MM.1S (cell line): ENCODE data around the gene TBC1D2.

Source experiments
- DNase-seq: peaks from one replicate; pipeline ENCODE4 v3.0.0-alpha.2; 2015
- H2AFZ ChIP-seq: fragments of 300-600 bp; sonication (generic); 2 replicates; pipeline ENCODE4 v1.6.0; 2016; ENCODE audit warnings: antibody characterized with exemption, low read length
- H3F3A ChIP-seq: fragments of 300-600 bp; sonication (generic); 2 replicates; pipeline ENCODE4 v1.6.1; 2016; ENCODE audit warnings: mild to moderate bottlenecking, antibody characterized with exemption, low read length, moderate library complexity, mixed read lengths; ENCODE audit not compliant: insufficient read depth
- H3K27ac ChIP-seq: fragments of 300-600 bp; sonication (generic); 2 replicates; pipeline ENCODE4 v1.5.1; 2016; ENCODE audit warnings: mild to moderate bottlenecking, low read length
- H3K27me3 ChIP-seq: fragments of 300-600 bp; sonication (generic); replicated peaks from 2 replicates; pipeline ENCODE4 v1.6.0; 2016; ENCODE audit warnings: low read length; ENCODE audit not compliant: insufficient read depth
- H3K36me3 ChIP-seq: fragments of 300-600 bp; sonication (generic); replicated peaks from 2 replicates; pipeline ENCODE4 v1.6.1; 2016; ENCODE audit warnings: mild to moderate bottlenecking, low read length, mixed read lengths; ENCODE audit not compliant: insufficient read depth
- H3K4me1 ChIP-seq: fragments of 300-600 bp; sonication (generic); 2 replicates; pipeline ENCODE4 v1.6.1; 2016; ENCODE audit warnings: low read length, mixed read lengths
- H3K4me2 ChIP-seq: fragments of 300-600 bp; sonication (generic); 2 replicates; pipeline ENCODE4 v1.6.0; 2016; ENCODE audit warnings: low read depth, low read length
- H3K4me3 ChIP-seq: fragments of 300-600 bp; sonication (generic); 2 replicates; pipeline ENCODE4 v1.5.1; 2016; ENCODE audit warnings: low read length, mixed read lengths
- H3K79me2 ChIP-seq: fragments of 300-600 bp; sonication (generic); 2 replicates; pipeline ENCODE4 v1.6.1; 2016; ENCODE audit warnings: mixed run types, low read length, mixed read lengths
- H3K9ac ChIP-seq: fragments of 300-600 bp; sonication (generic); 2 replicates; pipeline ENCODE4 v1.6.1; 2016; ENCODE audit warnings: low read length, mixed read lengths
- H3K9me2 ChIP-seq: fragments of 300-600 bp; sonication (generic); replicated peaks from 2 replicates; pipeline ENCODE4 v1.6.1; 2016; ENCODE audit warnings: mild to moderate bottlenecking, low read length, mixed read lengths; ENCODE audit not compliant: insufficient read depth
- H3K9me3 ChIP-seq: fragments of 300-600 bp; sonication (generic); replicated peaks from 2 replicates; pipeline ENCODE4 v1.6.1; 2016; ENCODE audit warnings: mild to moderate bottlenecking, low read length, mixed read lengths; ENCODE audit not compliant: insufficient read depth
- H4K20me1 ChIP-seq: fragments of 300-600 bp; sonication (generic); 2 replicates; pipeline ENCODE4 v1.6.1; 2016; ENCODE audit warnings: mild to moderate bottlenecking, low read length, moderate library complexity, mixed read lengths; ENCODE audit not compliant: insufficient read depth
- EZH2 ChIP-seq: fragments of 300-600 bp; sonication (generic); optimal IDR thresholded peaks from 2 replicates; pipeline ENCODE3; 2017; ENCODE audit warnings: low read depth, mild to moderate bottlenecking, antibody characterized with exemption, low read length, mixed read lengths
- EZH2phosphoT487 ChIP-seq: fragments of 300-600 bp; sonication (generic); IDR thresholded peaks from 2 replicates; pipeline ENCODE4 v1.6.1; 2018; ENCODE audit warnings: antibody characterized with exemption, low read length
- TF ChIP-seq, protein P1 (sequence below): fragments of 300-600 bp; sonication (generic); IDR thresholded peaks from 2 replicates; pipeline ENCODE4 v1.5.1; 2016; ENCODE audit warnings: antibody characterized with exemption, low read length, mixed read lengths

TBC1D2 gene

DNA sequence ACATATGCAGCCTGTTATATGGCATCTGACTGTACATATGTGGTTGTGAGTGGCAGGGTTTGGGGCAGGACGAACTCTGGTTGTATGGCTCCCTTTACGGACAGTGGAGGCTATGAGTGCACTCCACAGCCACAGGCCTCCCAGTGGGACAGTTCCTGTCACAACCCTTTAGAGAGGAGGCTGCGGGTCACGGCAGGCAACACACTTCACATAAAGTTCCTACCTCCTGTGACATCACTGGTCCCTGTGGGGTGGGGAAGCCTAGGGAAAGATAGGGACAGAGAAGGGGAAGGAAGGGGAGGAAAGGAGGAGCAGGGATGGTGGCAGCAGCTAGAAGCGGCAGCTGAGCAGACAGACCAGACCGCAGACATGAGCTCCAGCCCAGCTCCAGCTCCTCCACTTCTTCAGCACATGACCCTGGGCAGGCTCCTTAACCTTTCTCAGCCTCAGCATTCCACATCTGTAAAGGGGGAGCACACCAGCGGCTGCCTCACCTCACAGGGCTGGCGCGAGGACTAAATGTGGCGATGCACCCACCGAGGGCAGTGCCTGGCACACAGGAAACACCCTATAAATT is 35.6 kb downstream of the TBC1D2 start:
- Histone ChIP-seq H3K27me3 (no peaks in the 10 kb centered on the region), H3K9ac (no peak overlapping the region), H3K4me1 (no peaks in the 10 kb centered on the region), H3K9me2 (no peaks in the 10 kb centered on the region), H4K20me1 (no peaks in the 10 kb centered on the region), H3K4me3 (no peak overlapping the region), H3K9me3 (no peaks in the 10 kb centered on the region), H3F3A (no peaks in the 10 kb centered on the region), H3K4me2 (no peak overlapping the region), H3K27ac (no peak overlapping the region), H3K36me3 (no peaks in the 10 kb centered on the region), H3K79me2 (no peaks in the 10 kb centered on the region), H2AFZ (no peak overlapping the region)
- DNase-seq, result no peak
- TF ChIP-seq, protein P1, sequence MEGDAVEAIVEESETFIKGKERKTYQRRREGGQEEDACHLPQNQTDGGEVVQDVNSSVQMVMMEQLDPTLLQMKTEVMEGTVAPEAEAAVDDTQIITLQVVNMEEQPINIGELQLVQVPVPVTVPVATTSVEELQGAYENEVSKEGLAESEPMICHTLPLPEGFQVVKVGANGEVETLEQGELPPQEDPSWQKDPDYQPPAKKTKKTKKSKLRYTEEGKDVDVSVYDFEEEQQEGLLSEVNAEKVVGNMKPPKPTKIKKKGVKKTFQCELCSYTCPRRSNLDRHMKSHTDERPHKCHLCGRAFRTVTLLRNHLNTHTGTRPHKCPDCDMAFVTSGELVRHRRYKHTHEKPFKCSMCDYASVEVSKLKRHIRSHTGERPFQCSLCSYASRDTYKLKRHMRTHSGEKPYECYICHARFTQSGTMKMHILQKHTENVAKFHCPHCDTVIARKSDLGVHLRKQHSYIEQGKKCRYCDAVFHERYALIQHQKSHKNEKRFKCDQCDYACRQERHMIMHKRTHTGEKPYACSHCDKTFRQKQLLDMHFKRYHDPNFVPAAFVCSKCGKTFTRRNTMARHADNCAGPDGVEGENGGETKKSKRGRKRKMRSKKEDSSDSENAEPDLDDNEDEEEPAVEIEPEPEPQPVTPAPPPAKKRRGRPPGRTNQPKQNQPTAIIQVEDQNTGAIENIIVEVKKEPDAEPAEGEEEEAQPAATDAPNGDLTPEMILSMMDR, result no peak
- TF ChIP-seq EZH2, result no peak
- TF ChIP-seq EZH2phosphoT487, result no peak

DNA sequence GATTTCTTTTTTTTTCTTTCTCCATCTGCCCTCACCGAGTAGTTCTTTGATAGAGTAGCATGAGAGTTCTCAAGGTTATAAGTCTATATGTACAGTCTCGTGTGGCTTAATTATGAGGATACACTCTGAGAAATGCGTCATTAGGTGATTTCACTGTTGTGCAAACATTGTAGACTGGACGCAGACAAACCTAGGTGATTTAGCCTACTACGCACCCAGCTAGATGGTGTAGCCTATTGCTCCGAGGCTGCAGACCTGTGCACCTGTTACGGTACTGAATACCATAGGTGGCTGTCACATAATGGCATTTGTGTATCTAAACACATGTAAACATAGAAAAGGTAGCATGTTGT is 36.1 kb downstream of the TBC1D2 start:
- no peaks in the 10 kb centered on the region for H4K20me1 ChIP-seq
- no peaks in the 10 kb centered on the region for H3K9me2 ChIP-seq
- no peaks in the 10 kb centered on the region for H3K9me3 ChIP-seq
- H3F3A ChIP-seq, result no peaks in the 10 kb centered on the region
- no peak overlapping the region for H3K4me3 ChIP-seq
- H3K4me1 ChIP-seq, result no peaks in the 10 kb centered on the region
- no peak overlapping the region for H2AFZ ChIP-seq
- no peak for DNase-seq
- no peaks in the 10 kb centered on the region for H3K79me2 ChIP-seq
- no peak overlapping the region for H3K27ac ChIP-seq
- TF ChIP-seq EZH2phosphoT487, result no peak
- TF ChIP-seq, protein P1, result no peak
- TF ChIP-seq EZH2, result no peak
- no peak overlapping the region for H3K9ac ChIP-seq
- H3K36me3 ChIP-seq, result no peaks in the 10 kb centered on the region
- H3K27me3 ChIP-seq, result no peaks in the 10 kb centered on the region
- H3K4me2 ChIP-seq, result no peak overlapping the region

DNA sequence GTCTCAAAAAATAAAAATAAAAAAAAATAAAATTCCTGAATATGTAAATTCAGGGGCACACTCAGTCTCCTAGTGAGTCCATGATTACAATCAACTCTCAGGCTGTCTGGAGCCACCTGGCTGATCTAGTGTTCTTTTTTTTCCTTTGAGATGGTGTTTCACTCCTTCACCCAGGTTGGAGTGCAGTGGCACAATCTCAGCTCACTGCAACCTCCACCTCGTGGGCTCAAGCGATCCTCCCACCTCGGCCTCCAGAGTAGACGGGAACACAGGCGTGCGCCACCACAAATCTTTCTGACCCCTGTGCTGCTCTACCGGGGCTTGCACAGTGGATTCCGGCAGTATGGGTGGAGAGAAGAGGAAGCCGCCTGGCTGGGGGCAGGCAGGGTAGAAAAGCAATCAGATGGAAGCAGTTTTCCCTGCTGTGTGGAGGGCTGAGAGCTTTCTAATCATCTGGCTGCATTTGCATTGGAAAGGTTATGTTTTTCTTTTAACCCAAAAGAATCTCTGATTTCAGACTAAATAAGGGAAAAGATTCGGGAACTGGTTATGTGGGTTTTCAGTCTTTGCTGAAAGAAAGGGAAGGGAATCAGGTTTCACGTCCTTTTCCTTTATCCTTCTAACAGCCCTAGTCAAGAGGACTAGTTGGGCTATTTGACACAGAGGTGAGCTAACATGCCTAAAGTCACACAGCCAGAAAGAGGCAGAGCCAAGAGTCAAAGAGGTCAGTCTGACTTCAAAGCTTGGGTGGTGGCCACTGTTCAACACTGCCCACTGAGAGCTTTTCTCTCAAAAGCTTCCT is 36.7 kb downstream of the TBC1D2 start:
- Histone ChIP-seq H3K4me2 (no peak overlapping the region), H3K9me3 (no peaks in the 10 kb centered on the region), H3K27ac (no peak overlapping the region), H4K20me1 (no peaks in the 10 kb centered on the region), H2AFZ (no peak overlapping the region), H3K36me3 (no peaks in the 10 kb centered on the region), H3K9ac (no peak overlapping the region), H3K9me2 (no peaks in the 10 kb centered on the region), H3F3A (no peaks in the 10 kb centered on the region), H3K4me1 (no peaks in the 10 kb centered on the region), H3K4me3 (no peak overlapping the region), H3K27me3 (no peaks in the 10 kb centered on the region), H3K79me2 (no peaks in the 10 kb centered on the region)
- DNase-seq, result no peak
- no peak for TF ChIP-seq EZH2phosphoT487
- TF ChIP-seq EZH2, result no peak
- TF ChIP-seq, protein P1, result no peak
